Measurements from ENCODE around the gene GRAMD2B.

DNA sequence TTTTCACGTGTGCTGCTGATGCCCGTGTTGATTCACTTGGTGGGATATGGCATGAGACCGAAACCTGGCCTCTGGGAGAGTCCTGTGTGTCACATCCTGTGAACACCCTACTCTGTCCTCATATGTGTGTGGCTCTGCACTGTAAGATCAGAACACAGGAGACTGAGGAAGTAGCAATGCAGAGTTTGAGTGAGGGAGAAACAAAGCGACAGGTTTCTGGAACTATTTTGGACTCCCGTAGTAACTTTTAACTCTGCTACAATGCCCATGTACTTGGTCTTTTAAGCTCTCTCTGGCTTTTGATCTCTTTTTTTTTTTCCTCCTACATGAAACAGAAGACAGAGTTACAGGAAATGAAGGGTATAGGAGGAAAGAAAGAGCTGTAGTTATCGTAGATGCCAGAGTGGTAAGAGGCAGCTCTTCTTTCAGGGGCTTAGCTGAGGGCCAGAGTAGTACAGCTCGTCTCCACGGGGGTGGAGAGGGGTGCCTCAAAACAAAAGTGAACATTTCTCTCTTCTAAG lies 26.6 kb downstream of the GRAMD2B start:
- no peak for TF ChIP-seq EZH2phosphoT487 (IDR thresholded peaks at IDR 0.05; ENCODE audit: low read length)
- TF ChIP-seq CTCF (IDR thresholded peaks at IDR 0.05; ENCODE audit: low read length) = no peak
- TF ChIP-seq EZH2 (optimal IDR thresholded peaks at IDR 0.05; ENCODE audit: low read depth, low read length) = no peak
